K562 (cell line): ENCODE results near the gene FLOT2. TPM values are rescaled to one million over a fixed set of nuclear protein-coding genes. Genes with fewer than 3 reads are reported as not detected.

Experiments
- ATAC-seq: fragments of 200-7000 bp; cut with Tn5 transposase; 3 replicates; pipeline ENCODE4 v1.9.1; 2020; ENCODE audit warnings: moderate library complexity
- BruUV-seq: library from RNA; stranded (reverse); fragments of 400-500 nt; replicated peaks from 2 replicates; lab custom pipeline; 2021; lab: Mats Ljungman, UMichigan
- CTCF ChIA-PET: fragments of 300-600 bp; formaldehyde crosslinking; extraction: SDS; loops from one replicate; lab custom pipeline; 2021; ENCODE audit warnings: low intra/inter-chr PET ratio; lab: Yijun Ruan, JAX
- POLR2A ChIA-PET: fragments of 300-600, 350-650 bp; sonication (Branson Sonifier 250); formaldehyde crosslinking; extraction: SDS; loops from one replicate; lab custom pipeline; 2021; ENCODE audit warnings: antibody characterized with exemption, inconsistent platforms; lab: Yijun Ruan, JAX
- DNase-seq, 4 experiments: peaks; one replicate each; pipeline versions ENCODE4 v3.0.0 to v3.0.0-alpha.2; 2011 to 2018; ENCODE audit warnings: low spot score in 3 of 4, mixed read lengths in 3 of 4; ENCODE audit errors: extremely low read depth in 1 of 4
- FAIRE-seq: peaks from 2 replicates; lab custom pipeline; 2011; peaks lifted over from hg19 to GRCh38; lab: Jason Lieb, UNC
- H2AFZ ChIP-seq: 2 replicates; pipeline ENCODE4 v1.6.0; 2011; ENCODE audit warnings: low read depth, low read length, control low read depth, inconsistent platforms
- H3K27ac ChIP-seq: fragments of 200-600 bp; 3 replicates; pipeline ENCODE4 v1.8.0; 2011; ENCODE audit warnings: low read depth, mild to moderate bottlenecking, control low read depth, inconsistent platforms, low read length, moderate library complexity, mixed read lengths; ENCODE audit errors: extremely low read depth
- H3K27me3 ChIP-seq, 2 experiments: fragments of 300-600 bp in 1 of 2; 2 replicates in 1 of 2; 3 replicates in 1 of 2; pipeline versions ENCODE4 v1.6.0 to v1.8.0; 2011; ENCODE audit warnings: inconsistent platforms in 2 of 2, low read length in 2 of 2, mild to moderate bottlenecking in 1 of 2, mixed read lengths in 1 of 2, moderate library complexity in 1 of 2; ENCODE audit not compliant: control insufficient read depth in 2 of 2, insufficient read depth in 2 of 2
- H3K36me3 ChIP-seq: fragments of 300-600 bp; 3 replicates; pipeline ENCODE4 v1.8.0; 2011; ENCODE audit warnings: mild to moderate bottlenecking, low read length, inconsistent platforms; ENCODE audit not compliant: control insufficient read depth, insufficient read depth
- H3K4me1 ChIP-seq, 2 experiments: fragments of 200-600 bp in 1 of 2; replicated peaks in 1 of 2; 2 replicates in 1 of 2; 3 replicates in 1 of 2; pipeline versions ENCODE4 v1.5.1 to v1.8.0; 2011; ENCODE audit warnings: inconsistent platforms in 2 of 2, low read length in 2 of 2, mild to moderate bottlenecking in 1 of 2, mixed read lengths in 1 of 2, moderate library complexity in 1 of 2; ENCODE audit not compliant: control insufficient read depth in 2 of 2, insufficient read depth in 2 of 2
- H3K4me2 ChIP-seq: 2 replicates; pipeline ENCODE4 v1.6.1; 2011; ENCODE audit warnings: low read length, control low read depth, inconsistent platforms, mixed read lengths; ENCODE audit not compliant: insufficient read depth
- H3K4me3 ChIP-seq: fragments of 200-600 bp; sonication (generic), shearing (Covaris generic); 2 replicates; pipeline ENCODE4 v1.5.1; 2016; ENCODE audit warnings: control low read depth, inconsistent platforms
- H3K79me2 ChIP-seq: fragments of 200-600 bp; 3 replicates; pipeline ENCODE4 v1.8.0; 2011; ENCODE audit warnings: low read length, inconsistent platforms; ENCODE audit not compliant: control insufficient read depth, insufficient read depth
- H3K9ac ChIP-seq, 2 experiments: 2 replicates each; pipeline versions ENCODE4 v1.6.0 to v1.6.1; 2011; ENCODE audit warnings: low read depth in 2 of 2, low read length in 2 of 2, control low read depth in 1 of 2, inconsistent platforms in 1 of 2, mild to moderate bottlenecking in 1 of 2, mixed read lengths in 1 of 2; ENCODE audit not compliant: insufficient read depth in 1 of 2
- H3K9me1 ChIP-seq: one replicate; pipeline ENCODE4 v1.6.0; 2011; ENCODE audit warnings: inconsistent platforms, mild to moderate bottlenecking, low read length, moderate library complexity; ENCODE audit not compliant: control insufficient read depth, insufficient read depth
- H3K9me3 ChIP-seq: replicated peaks from 2 replicates; pipeline ENCODE4 v1.5.1; 2011; ENCODE audit warnings: low read depth, low read length, inconsistent platforms; ENCODE audit not compliant: control insufficient read depth, insufficient read depth
- H4K20me1 ChIP-seq: replicated peaks from 2 replicates; pipeline ENCODE4 v1.6.1; 2011; ENCODE audit warnings: low read length, inconsistent platforms, mixed read lengths; ENCODE audit not compliant: control insufficient read depth, insufficient read depth
- E2F4 ChIP-seq: sonication (generic); formaldehyde crosslinking; IDR thresholded peaks from 2 replicates; pipeline ENCODE4 v1.8.0; 2022; ENCODE audit warnings: mild to moderate bottlenecking, low read depth, missing genetic modification reagents
- JUND ChIP-seq, 2 experiments: IDR thresholded peaks; 2 replicates in 1 of 2; 3 replicates in 1 of 2; pipeline ENCODE4 v1.6.1; 2011; ENCODE audit warnings: borderline replicate concordance in 2 of 2, low read depth in 2 of 2, low read length in 2 of 2, improper control_type of control experiment in 1 of 2, missing biosample characterization in 1 of 2, missing genetic modification characterization in 1 of 2, missing genetic modification reagents in 1 of 2
- KDM5B ChIP-seq: fragments of 200-600 bp; sonication (generic); IDR thresholded peaks from 2 replicates; pipeline ENCODE4 v1.6.1; 2012; ENCODE audit warnings: low read depth, mild to moderate bottlenecking, moderate library complexity, low read length, control low read depth, inconsistent platforms; ENCODE audit not compliant: insufficient replicate concordance
- MAZ ChIP-seq, 2 experiments: fragments of 450-650 bp in 1 of 2; sonication (generic) in 1 of 2; formaldehyde crosslinking; IDR thresholded peaks in 1 of 2; conservative IDR thresholded peaks in 1 of 2; 2 replicates each; pipeline versions ENCODE4 v1.4.0 to v1.5.0; 2020; ENCODE audit warnings: mild to moderate bottlenecking in 1 of 2, missing genetic modification reagents in 1 of 2
- MECOM ChIP-seq: fragments of 250-450 bp; sonication (Bioruptor Pico); IDR thresholded peaks from 2 replicates; pipeline ENCODE4 v1.8.0; 2022; ENCODE audit warnings: inconsistent platforms
- MLLT1 ChIP-seq, 2 experiments: fragments of 450-650 bp; IDR thresholded peaks; 2 replicates each; pipeline ENCODE4 v1.6.1; 2016
- PRDM10 ChIP-seq: fragments of 450-650 bp; IDR thresholded peaks from 2 replicates; pipeline ENCODE4 v1.6.1; 2018; ENCODE audit not compliant: partially characterized antibody
- RFX7 ChIP-seq: fragments of 250-450 bp; sonication (Bioruptor Pico); IDR thresholded peaks from 2 replicates; pipeline ENCODE4 v1.5.1; 2021; ENCODE audit warnings: mild to moderate bottlenecking
- TSC22D4 ChIP-seq: fragments of 450-650 bp; IDR thresholded peaks from 2 replicates; pipeline ENCODE4 v1.6.1; 2016; ENCODE audit warnings: missing genetic modification characterization, missing biosample characterization, control low read depth
- U2AF1 ChIP-seq: fragments of 200-400 bp; formaldehyde crosslinking; optimal IDR thresholded peaks from 2 replicates; pipeline ENCODE3; 2017; ENCODE audit warnings: mild to moderate bottlenecking, low read depth, low read length, moderate library complexity
- ZNF274 ChIP-seq: IDR thresholded peaks from 2 replicates; pipeline ENCODE4 v1.6.1; 2011; ENCODE audit warnings: low read depth, mild to moderate bottlenecking, low read length, moderate library complexity, borderline replicate concordance
- WGBS: fragments of 100-300 bp; shearing (Covaris generic); methylation state at CpG from one replicate; pipeline ENCODE4 v1.1.6; 2016; ENCODE audit warnings: low coverage, mixed read lengths; ENCODE audit not compliant: insufficient coverage; ENCODE audit errors: missing lambda C conversion rate; 5-methylcytosine and 5-hydroxymethylcytosine counted together
- in situ Hi-C: fragments of 300-500 bp; cut with MboI; formaldehyde crosslinking; loops from 4 replicates; pipeline ENCODE4 v1.15.0; 2018; ENCODE audit warnings: inconsistent platforms, mixed read lengths
- intact Hi-C: fragments of 100-400 bp; cut with micrococcal nuclease; formaldehyde crosslinking; loops from 2 replicates; pipeline ENCODE4 v1.14.2; 2022
- polyA plus RNA-seq, 8 experiments: library from polyadenylated mRNA; depleted of rRNA in 4 of 8; stranded (reverse) in 5 of 8; unstranded in 3 of 8; fragments of >200 nt; fragmentation: Nextera tagmentation in 2 of 8; fragmentation: Illumina TruSeq in 1 of 8; extraction: Ambion mirVana in 2 of 8; extraction: Trizol in 1 of 8; gene quantifications; 2 replicates each; pipeline versions ENCODE4 v1.2.1 to v1.2.3, GENCODE V29; 2011 to 2014; ENCODE audit warnings: inconsistent platforms in 1 of 8, missing spikeins in 1 of 8
- total RNA-seq, 7 experiments: library from RNA; depleted of rRNA in 6 of 7; stranded (reverse); fragments of >200 nt in 6 of 7; fragmentation: Illumina TruSeq in 2 of 7; extraction: Trizol in 2 of 7; gene quantifications; 2 replicates each; pipeline versions ENCODE4 v1.2.1 to v1.2.3, GENCODE V29; 2011 to 2021; ENCODE audit warnings: low replicate concordance in 1 of 7

FLOT2 gene
- total and polyA plus RNA-seq, 9 of the 15 experiments (the other 6 are each of a cell fraction or from before 2014, with no cell fraction given), result 17.5 to 138 (median 41.7) TPM

DNA sequence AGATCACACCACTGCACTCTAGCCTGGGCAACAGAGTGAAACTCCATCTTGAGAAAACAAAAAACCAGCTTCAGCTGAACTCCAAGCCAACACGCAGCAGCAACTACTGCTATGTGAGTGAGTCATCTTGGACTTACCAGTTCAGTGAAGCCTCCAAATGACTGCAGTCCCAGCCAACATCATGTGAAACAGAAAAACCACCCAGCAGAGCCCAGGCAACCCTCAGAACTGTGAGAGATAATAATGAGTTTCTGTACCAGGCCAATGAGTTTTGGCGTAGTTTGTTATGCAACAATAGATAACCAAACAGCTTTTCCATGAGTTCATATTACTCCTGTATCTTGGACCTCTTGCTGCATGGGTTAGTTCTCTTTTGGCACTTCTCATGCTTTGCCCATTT is 30.5 kb upstream of the FLOT2 start:
- H3K9me3 ChIP-seq, result no peaks in the 10 kb centered on the region
- no peaks in the 10 kb centered on the region for H3K27me3 ChIP-seq
- intact Hi-C loops (loop anchor here (5.0 kb wide), 1 partner anchor 331 kb away; the partner anchor contains the start of gene SPAG5), in situ Hi-C loops (no loop called here)
- peak in 1 of 4 experiments; percentile 60 for DNase-seq
- H3K9me1 ChIP-seq, result no peaks in the 10 kb centered on the region
- no peak overlapping the region for H2AFZ ChIP-seq
- H3K4me1 ChIP-seq, result peaks cover 6 to 45% of the 10 kb centered on the region in 2 experiments
- H3K79me2 ChIP-seq, result peaks cover 63% of the 10 kb centered on the region
- no peak overlapping the region for H3K4me3 ChIP-seq
- FAIRE-seq, result peak; percentile 6
- H3K27ac ChIP-seq, result no peak overlapping the region
- H3K4me2 ChIP-seq, result no peak overlapping the region
- WGBS, result 29% methylated on average over 2 of the region's 2 CpGs
- H4K20me1 ChIP-seq, result peaks cover 14% of the 10 kb centered on the region; the same call in 1 of the 2 replicates
- CTCF ChIA-PET, result no interaction called here
- no TSS peak for BruUV-seq
- H3K9ac ChIP-seq, result no peak overlapping the region
- peaks cover 56% of the 10 kb centered on the region for H3K36me3 ChIP-seq
- peak; percentile 28; the same call in 2 of the 3 replicates for ATAC-seq
- POLR2A ChIA-PET, result interaction anchor here (1.1 to 2.6 kb wide), 6 partner anchors 10 to 25 kb away, joined by 3 to 25 read pairs (median 8); partner anchors contain the start of gene PHF12
- TF ChIP-seq E2F4, result no peak
- peak; percentile 81 for TF ChIP-seq JUND (IDR thresholded peaks at IDR 0.05; ENCODE audit: borderline replicate concordance, low read depth, low read length)
- peak; percentile 71; the same call in 2 of the 3 replicates for TF ChIP-seq JUND (tag; IDR thresholded peaks at IDR 0.05; ENCODE audit: borderline replicate concordance, low read depth, low read length)
- no peak for TF ChIP-seq PRDM10
- no peak for TF ChIP-seq ZNF274
- TF ChIP-seq RFX7 (CRISPR knock-in tag), result no peak
- no peak for TF ChIP-seq U2AF1
- 0 out of 4 replicates have a peak, but pooled peaks of 1 of the 2 experiments have one; percentile 41 for TF ChIP-seq MAZ (CRISPR knock-in tag; conservative IDR thresholded peaks at IDR 0.05 in 1 of 2, IDR thresholded peaks at IDR 0.05 in 1 of 2)
- no peak for TF ChIP-seq TSC22D4
- no peak for TF ChIP-seq KDM5B
- no peak for TF ChIP-seq MECOM (CRISPR knock-in tag)
- TF ChIP-seq MLLT1 (IDR thresholded peaks at IDR 0.05), result no peak
